HG03457 (cell line): ENCODE data around the gene GTPBP6.
A peak's percentile ranks its signal among the peaks of the same experiment; 100 is the strongest.
"Not testable (repeated sequence)": the region's sequence is repeated elsewhere in the genome, so short reads cannot be mapped to it uniquely, and the experiment has no call there.

Source experiments
- ATAC-seq: cut with Tn5 transposase; IDR thresholded peaks from one replicate; pipeline ENCODE4 v1.9.1; 2021; ENCODE audit warnings: moderate number of reproducible peaks; ENCODE audit not compliant: unreplicated experiment

Gene GTPBP6

DNA sequence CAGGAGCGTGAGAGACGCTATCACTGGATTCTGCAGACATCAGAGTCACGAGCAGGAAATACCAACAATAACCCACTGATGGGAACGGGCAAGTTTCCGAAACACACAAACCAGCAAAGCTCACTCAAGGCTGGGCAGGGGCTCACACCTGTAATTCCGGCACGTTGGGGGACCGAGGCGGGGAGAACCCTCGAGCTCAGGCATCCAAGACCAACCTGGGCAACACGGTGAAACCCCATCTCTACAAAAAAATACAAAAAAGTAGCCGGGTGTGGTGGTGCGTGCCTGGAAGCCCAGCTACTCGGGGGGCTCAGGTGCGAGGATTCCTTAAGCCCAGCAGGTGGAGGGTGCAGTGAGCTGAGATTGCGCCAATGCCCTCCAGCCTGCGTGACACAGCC lies 17.2 kb upstream of the GTPBP6 start:
- ATAC-seq, result no peak

GRCh38 chrX:334971-335757 lies 16.6 kb upstream of the GTPBP6 start:
- no peak for ATAC-seq

DNA sequence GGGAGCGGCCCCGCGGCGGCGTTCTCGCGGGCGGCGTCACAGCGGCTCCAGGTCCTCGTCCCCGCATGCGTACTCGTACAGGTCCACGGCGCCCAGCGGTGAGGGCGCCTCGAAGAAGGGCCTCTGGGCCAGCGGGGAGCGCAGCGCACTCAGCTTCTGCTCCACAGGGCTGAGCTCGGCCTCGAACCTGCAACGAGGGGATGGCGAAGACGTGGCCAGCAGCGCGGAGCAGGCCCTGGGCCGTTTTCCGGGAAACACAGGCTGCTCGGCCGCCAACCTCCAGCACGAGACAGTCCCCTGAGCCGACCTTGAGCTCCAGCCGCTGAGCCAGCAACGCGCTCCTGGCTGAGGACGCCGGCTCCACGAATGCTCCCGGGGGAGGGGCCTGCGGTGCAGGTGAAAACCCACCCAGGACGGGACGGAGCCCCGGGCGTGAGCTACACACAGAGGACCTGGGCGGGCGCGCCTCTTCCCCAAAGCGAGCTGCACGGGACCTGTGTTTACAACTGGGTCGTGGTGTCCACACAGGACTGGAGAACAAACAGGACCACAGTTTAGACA lies 15.8 kb upstream of the GTPBP6 start:
- ATAC-seq, result no peak

DNA sequence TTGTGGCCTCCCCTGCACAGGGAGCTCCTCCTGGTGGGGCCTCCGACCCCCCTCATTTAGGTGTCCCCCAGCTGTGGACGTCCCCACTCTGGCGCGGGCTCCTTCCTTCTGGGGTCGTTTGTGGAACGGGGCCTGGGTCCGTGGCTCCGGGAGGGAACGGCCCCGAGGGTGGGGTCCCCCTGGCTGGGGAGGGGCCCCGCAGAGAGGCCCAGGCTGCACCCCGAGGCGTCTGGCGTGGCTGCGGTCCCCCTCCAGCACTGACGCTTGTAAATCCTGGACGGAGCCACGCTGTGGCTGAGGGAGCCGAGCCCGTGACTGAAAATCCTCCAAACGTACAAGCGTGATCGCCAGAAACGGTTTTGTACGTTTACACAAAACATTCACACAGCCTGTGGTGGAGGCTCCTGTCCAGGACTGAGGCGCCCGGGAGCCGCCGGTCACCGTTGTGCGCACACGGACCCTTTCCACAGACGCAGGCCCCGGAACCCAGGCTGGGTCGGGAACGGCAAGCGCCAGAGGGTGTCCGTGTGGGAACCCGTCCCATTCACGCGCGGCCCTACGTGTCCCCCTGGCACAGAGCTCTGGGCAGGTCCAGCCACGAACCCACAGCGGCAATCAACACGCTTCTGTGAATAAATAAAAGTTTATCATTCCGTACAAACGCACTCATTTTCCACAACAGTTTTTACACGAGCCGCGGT lies 15.2 kb upstream of the GTPBP6 start:
- ATAC-seq, result no peak

- no peak for ATAC-seq
Measured at GRCh38 chrX:332916-333610, 14.5 kb upstream of the GTPBP6 start.

DNA sequence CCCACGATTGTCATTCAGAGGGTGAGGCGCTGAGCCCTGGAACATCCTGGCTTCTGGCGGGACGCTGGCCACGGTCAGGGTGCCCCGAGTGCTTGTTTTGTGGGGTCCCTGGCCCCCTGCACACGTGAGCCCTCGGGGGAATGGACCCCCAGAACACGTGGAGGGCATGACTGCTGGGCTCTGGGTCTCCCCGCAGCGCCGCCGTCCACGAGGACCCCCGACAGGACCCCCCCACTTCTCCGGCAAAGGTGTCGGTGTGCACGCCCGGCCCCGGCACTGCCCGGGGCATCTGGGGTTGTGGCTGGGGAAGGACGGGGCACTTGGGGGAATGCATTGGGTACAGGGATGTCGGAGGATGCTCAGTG lies 13.9 kb upstream of the GTPBP6 start:
- ATAC-seq, result no peak

DNA sequence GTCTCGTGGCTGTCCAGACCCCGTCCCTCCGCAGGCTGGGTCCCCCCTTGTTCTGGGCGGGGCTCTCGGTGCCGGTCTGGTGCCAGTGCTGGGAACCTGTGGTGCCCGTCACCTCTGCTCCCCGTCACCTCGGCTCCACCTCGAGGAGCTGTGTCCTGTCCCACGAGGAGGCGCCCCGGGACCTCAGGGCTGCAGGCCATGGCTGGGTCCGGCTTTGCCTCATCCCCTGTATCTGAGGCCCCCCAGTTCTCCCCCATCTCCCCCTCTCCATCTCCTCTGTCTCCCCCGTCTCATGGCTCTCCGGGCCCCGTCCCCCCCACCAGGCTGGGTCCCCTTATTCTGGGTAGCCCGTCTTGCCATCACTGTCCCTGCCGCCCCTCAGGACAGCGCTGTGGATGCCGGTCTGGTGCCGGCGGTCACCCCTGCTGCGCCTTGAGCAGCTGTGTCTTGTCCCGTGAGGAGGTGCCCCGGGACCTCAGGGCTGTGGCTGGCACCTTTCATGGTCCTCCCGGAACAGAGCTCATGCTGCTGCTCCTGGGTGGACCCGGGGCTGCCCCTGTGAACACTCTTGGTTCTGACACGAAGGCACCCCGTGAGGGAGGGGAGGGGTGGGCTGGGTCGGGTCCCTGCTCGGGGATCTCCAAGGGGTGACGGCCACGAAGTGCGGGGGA lies 13.4 kb upstream of the GTPBP6 start:
- ATAC-seq, result no peak

GRCh38 chrX:331151-331824 lies 12.7 kb upstream of the GTPBP6 start:
- no peak for ATAC-seq

- no peak for ATAC-seq
Measured at GRCh38 chrX:330726-331150, 12.1 kb upstream of the GTPBP6 start.

GRCh38 chrX:330141-330725 lies 11.6 kb upstream of the GTPBP6 start:
- not testable (repeated sequence) for ATAC-seq

GRCh38 chrX:329291-329910 lies 10.8 kb upstream of the GTPBP6 start:
- ATAC-seq, result no peak

- no peak for ATAC-seq
Measured at GRCh38 chrX:327660-328126, 9.1 kb upstream of the GTPBP6 start.

DNA sequence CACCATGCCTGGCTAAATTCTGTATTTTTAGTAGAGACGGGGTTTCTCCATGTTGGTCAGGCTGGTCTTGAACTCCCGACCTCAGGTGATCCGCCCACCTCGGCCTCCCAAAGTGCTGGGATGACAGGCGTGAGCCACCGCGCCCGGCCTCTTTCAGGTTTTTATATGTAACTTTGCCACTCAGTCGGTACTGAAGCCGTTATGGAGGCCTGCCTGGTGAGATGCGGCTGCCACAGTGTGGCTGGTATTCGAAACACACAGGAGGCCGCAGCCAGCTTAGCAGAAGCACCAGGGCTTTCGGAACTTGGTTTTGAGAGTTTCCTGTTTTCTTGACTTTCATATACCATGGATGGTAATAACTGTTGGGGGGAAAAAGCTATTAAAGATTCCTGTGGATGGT lies 6.1 kb upstream of the GTPBP6 start:
- ATAC-seq, result not testable (repeated sequence)

- no peak for ATAC-seq
Measured at GRCh38 chrX:323721-324628, 5.4 kb upstream of the GTPBP6 start.

GRCh38 chrX:320126-320783 lies 1.7 kb upstream of the GTPBP6 start:
- no peak for ATAC-seq

DNA sequence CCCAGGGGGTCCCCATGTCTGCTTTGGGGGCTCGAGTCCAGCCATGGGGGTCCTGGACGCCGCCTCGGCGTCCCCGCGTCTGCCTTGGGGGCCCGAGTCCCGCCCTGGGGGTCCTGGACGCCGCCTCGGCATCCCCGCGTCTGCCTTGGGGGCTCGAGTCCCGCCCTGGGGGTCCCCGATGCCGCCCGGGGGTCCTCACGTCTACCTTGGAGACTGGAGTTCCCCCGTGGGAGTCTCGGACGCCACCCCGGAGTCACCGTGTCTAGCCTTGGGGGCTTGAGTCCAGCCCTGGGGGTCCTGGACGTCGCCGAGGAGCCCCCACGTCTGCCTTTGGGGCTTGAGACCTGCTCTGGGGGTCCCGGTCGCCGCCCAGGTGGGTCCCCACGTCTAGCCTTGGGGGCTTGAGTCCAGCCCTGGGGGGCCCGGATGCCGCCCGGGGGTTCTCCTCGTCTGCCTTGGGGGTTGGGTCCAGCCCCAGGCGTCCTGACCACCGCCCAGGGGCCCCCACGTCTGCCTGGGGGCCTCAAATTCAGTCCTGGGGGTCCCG lies 1.1 kb upstream of the GTPBP6 start:
- no peak for ATAC-seq

GRCh38 chrX:318068-318738 lies 393 bp downstream of the GTPBP6 start:
- ATAC-seq, result peak; percentile 47
